ENCODE results near the gene BLTP3A.

GRCh38 chr6:34832942-34833341 is 41.1 kb downstream of the BLTP3A start:
- TF ChIP-seq, protein P1, sequence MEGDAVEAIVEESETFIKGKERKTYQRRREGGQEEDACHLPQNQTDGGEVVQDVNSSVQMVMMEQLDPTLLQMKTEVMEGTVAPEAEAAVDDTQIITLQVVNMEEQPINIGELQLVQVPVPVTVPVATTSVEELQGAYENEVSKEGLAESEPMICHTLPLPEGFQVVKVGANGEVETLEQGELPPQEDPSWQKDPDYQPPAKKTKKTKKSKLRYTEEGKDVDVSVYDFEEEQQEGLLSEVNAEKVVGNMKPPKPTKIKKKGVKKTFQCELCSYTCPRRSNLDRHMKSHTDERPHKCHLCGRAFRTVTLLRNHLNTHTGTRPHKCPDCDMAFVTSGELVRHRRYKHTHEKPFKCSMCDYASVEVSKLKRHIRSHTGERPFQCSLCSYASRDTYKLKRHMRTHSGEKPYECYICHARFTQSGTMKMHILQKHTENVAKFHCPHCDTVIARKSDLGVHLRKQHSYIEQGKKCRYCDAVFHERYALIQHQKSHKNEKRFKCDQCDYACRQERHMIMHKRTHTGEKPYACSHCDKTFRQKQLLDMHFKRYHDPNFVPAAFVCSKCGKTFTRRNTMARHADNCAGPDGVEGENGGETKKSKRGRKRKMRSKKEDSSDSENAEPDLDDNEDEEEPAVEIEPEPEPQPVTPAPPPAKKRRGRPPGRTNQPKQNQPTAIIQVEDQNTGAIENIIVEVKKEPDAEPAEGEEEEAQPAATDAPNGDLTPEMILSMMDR (IDR thresholded peaks at IDR 0.05; ENCODE audit: low read length), result no peak
- TF ChIP-seq EZH2 (optimal IDR thresholded peaks at IDR 0.05; ENCODE audit: low read depth, low read length) (no peak), EZH2phosphoT487 (IDR thresholded peaks at IDR 0.05; ENCODE audit: low read length) (no peak)

All from MM.1S (cell line).